Measurements from ENCODE around the gene PRKAR1B.

Gene PRKAR1B

GRCh38 chr7:524800-525199 lies 202.3 kb downstream of the PRKAR1B start:
- Histone ChIP-seq H2AFZ (ENCODE audit: low read depth, low read length) (no peak overlapping the region), H3K4me1 (ENCODE audit: insufficient read depth, low read length) (peaks cover 11% of the 10 kb centered on the region), H3K4me3 (ENCODE audit: low read length) (no peak overlapping the region), H3K36me3 (ENCODE audit: insufficient read depth, low read length) (no peaks in the 10 kb centered on the region), H3K9me3 (ENCODE audit: low read length) (peaks cover 2% of the 10 kb centered on the region), H3K27me3 (ENCODE audit: insufficient read depth, low read length) (peaks cover 61% of the 10 kb centered on the region)

GRCh38 chr7:523347-524336 lies 203.4 kb downstream of the PRKAR1B start:
- Histone ChIP-seq H3K36me3 (ENCODE audit: insufficient read depth, low read length) (no peaks in the 10 kb centered on the region), H3K4me3 (ENCODE audit: low read length) (no peak overlapping the region), H3K27me3 (ENCODE audit: insufficient read depth, low read length) (peaks cover 64% of the 10 kb centered on the region), H3K4me1 (ENCODE audit: insufficient read depth, low read length) (peaks cover 13% of the 10 kb centered on the region), H2AFZ (ENCODE audit: low read depth, low read length) (no peak overlapping the region), H3K9me3 (ENCODE audit: low read length) (peaks cover 2% of the 10 kb centered on the region)

GRCh38 chr7:522951-523314 lies 204.1 kb downstream of the PRKAR1B start:
- H2AFZ ChIP-seq (ENCODE audit: low read depth, low read length) = no peak overlapping the region
- peaks cover 68% of the 10 kb centered on the region for H3K27me3 ChIP-seq (ENCODE audit: insufficient read depth, low read length)
- peaks cover 18% of the 10 kb centered on the region for H3K4me1 ChIP-seq (ENCODE audit: insufficient read depth, low read length)
- H3K36me3 ChIP-seq (ENCODE audit: insufficient read depth, low read length) = no peaks in the 10 kb centered on the region
- peaks cover 2% of the 10 kb centered on the region for H3K9me3 ChIP-seq (ENCODE audit: low read length)
- no peak overlapping the region for H3K4me3 ChIP-seq (ENCODE audit: low read length)

- peaks cover 73% of the 10 kb centered on the region for H3K27me3 ChIP-seq (ENCODE audit: insufficient read depth, low read length)
- no peaks in the 10 kb centered on the region for H3K9me3 ChIP-seq (ENCODE audit: low read length)
- H2AFZ ChIP-seq (ENCODE audit: low read depth, low read length) = no peak overlapping the region
- no peak overlapping the region for H3K4me3 ChIP-seq (ENCODE audit: low read length)
- H3K4me1 ChIP-seq (ENCODE audit: insufficient read depth, low read length) = peaks cover 23% of the 10 kb centered on the region
- H3K36me3 ChIP-seq (ENCODE audit: insufficient read depth, low read length) = no peaks in the 10 kb centered on the region
Measured at GRCh38 chr7:522071-522950, 204.8 kb downstream of the PRKAR1B start.

- Histone ChIP-seq H3K27me3 (ENCODE audit: insufficient read depth, low read length) (peaks cover 81% of the 10 kb centered on the region), H3K9me3 (ENCODE audit: low read length) (no peaks in the 10 kb centered on the region), H2AFZ (ENCODE audit: low read depth, low read length) (no peak overlapping the region), H3K36me3 (ENCODE audit: insufficient read depth, low read length) (no peaks in the 10 kb centered on the region), H3K4me1 (ENCODE audit: insufficient read depth, low read length) (peaks cover 29% of the 10 kb centered on the region), H3K4me3 (ENCODE audit: low read length) (no peak overlapping the region)
Measured at GRCh38 chr7:521221-522070, 205.6 kb downstream of the PRKAR1B start.

GRCh38 chr7:520503-521161 lies 206.4 kb downstream of the PRKAR1B start:
- Histone ChIP-seq H3K27me3 (ENCODE audit: insufficient read depth, low read length) (peaks cover 82% of the 10 kb centered on the region), H3K36me3 (ENCODE audit: insufficient read depth, low read length) (no peaks in the 10 kb centered on the region), H3K4me3 (ENCODE audit: low read length) (no peak overlapping the region)

GRCh38 chr7:519484-520390 lies 207.3 kb downstream of the PRKAR1B start, which contains the start of gene PDGFA:
TSS of gene PDGFA (minus strand) at chr7:519846. CDS start at chr7:519001, 845 bp downstream.
- peaks cover 82% of the 10 kb centered on the region for H3K27me3 ChIP-seq (ENCODE audit: insufficient read depth, low read length)
- peaks cover 1% of the 10 kb centered on the region for H3K9me3 ChIP-seq (ENCODE audit: low read length)
- H3K4me1 ChIP-seq (ENCODE audit: insufficient read depth, low read length) = peaks cover 33% of the 10 kb centered on the region
- H3K36me3 ChIP-seq (ENCODE audit: insufficient read depth, low read length) = no peaks in the 10 kb centered on the region
- peak within 1 kb of the TSS; percentile 51 for H3K4me3 ChIP-seq (ENCODE audit: low read length)
- H2AFZ ChIP-seq (ENCODE audit: low read depth, low read length) = no peak within 1 kb of the TSS

More at GRCh38 chr7:520503-521161, 206.4 kb downstream of the PRKAR1B start:
- peaks cover 32% of the 10 kb centered on the region for H3K4me1 ChIP-seq (ENCODE audit: insufficient read depth, low read length)
- H3K9me3 ChIP-seq (ENCODE audit: low read length) = no peaks in the 10 kb centered on the region
- no peak overlapping the region for H2AFZ ChIP-seq (ENCODE audit: low read depth, low read length)

GRCh38 chr7:518630-519483 lies 208.2 kb downstream of the PRKAR1B start:
- peaks cover 2% of the 10 kb centered on the region for H3K9me3 ChIP-seq (ENCODE audit: low read length)
- H2AFZ ChIP-seq (ENCODE audit: low read depth, low read length) = no peak overlapping the region
- peaks cover 34% of the 10 kb centered on the region for H3K4me1 ChIP-seq (ENCODE audit: insufficient read depth, low read length)
- H3K27me3 ChIP-seq (ENCODE audit: insufficient read depth, low read length) = peaks cover 82% of the 10 kb centered on the region
- H3K4me3 ChIP-seq (ENCODE audit: low read length) = peak overlapping the region; percentile 51
- no peaks in the 10 kb centered on the region for H3K36me3 ChIP-seq (ENCODE audit: insufficient read depth, low read length)

- Histone ChIP-seq H3K9me3 (ENCODE audit: low read length) (peaks cover 2% of the 10 kb centered on the region), H2AFZ (ENCODE audit: low read depth, low read length) (no peak overlapping the region), H3K4me3 (ENCODE audit: low read length) (peak overlapping the region; percentile 51), H3K27me3 (ENCODE audit: insufficient read depth, low read length) (peaks cover 77% of the 10 kb centered on the region), H3K4me1 (ENCODE audit: insufficient read depth, low read length) (peaks cover 34% of the 10 kb centered on the region), H3K36me3 (ENCODE audit: insufficient read depth, low read length) (no peaks in the 10 kb centered on the region)
Measured at GRCh38 chr7:517774-518629, 209.1 kb downstream of the PRKAR1B start.

Measured in neuron (in vitro differentiated cells).